Germinal center (tissue), 1 donor: Measurements from ENCODE around the gene HRCT1.
"Not testable (repeated sequence)": the region's sequence is repeated elsewhere in the genome, so short reads cannot be mapped to it uniquely, and the experiment has no call there.

ENCODE experiments used
- DNase-seq: peaks from one replicate; pipeline ENCODE4 v3.0.0; 2012; ENCODE audit warnings: mixed read lengths, low spot score

The HRCT1 gene

GRCh38 chr9:35905912-35906679, at the start of gene HRCT1:
HRCT1 (plus strand) TSS chr9:35906202; CDS start chr9:35906288, 86 bp downstream.
- no peak for DNase-seq

GRCh38 chr9:35856206-35856605, 49.8 kb upstream of the HRCT1 start:
- DNase-seq = no peak

- DNase-seq = no peak
Observed at GRCh38 chr9:35856882-35857281, 49.1 kb upstream of the HRCT1 start.

GRCh38 chr9:35858458-35858857, 47.5 kb upstream of the HRCT1 start:
- no peak for DNase-seq

GRCh38 chr9:35859310-35859989, 46.6 kb upstream of the HRCT1 start:
- no peak for DNase-seq

GRCh38 chr9:35859990-35860339, 46.0 kb upstream of the HRCT1 start:
- DNase-seq = no peak

- DNase-seq = no peak
Observed at GRCh38 chr9:35861161-35861897, 44.7 kb upstream of the HRCT1 start.

GRCh38 chr9:35862328-35862727, 43.7 kb upstream of the HRCT1 start:
- no peak for DNase-seq

GRCh38 chr9:35863583-35863982, 42.4 kb upstream of the HRCT1 start:
- no peak for DNase-seq

GRCh38 chr9:35864695-35865255, 41.2 kb upstream of the HRCT1 start:
- no peak for DNase-seq

GRCh38 chr9:35867538-35867937, 38.5 kb upstream of the HRCT1 start:
- DNase-seq = no peak

- no peak for DNase-seq
Observed at GRCh38 chr9:35868933-35869332, 37.1 kb upstream of the HRCT1 start.

GRCh38 chr9:35869621-35870216, 36.3 kb upstream of the HRCT1 start:
- DNase-seq = no peak

GRCh38 chr9:35870351-35870923, 35.6 kb upstream of the HRCT1 start, which contains the start of gene OR13J1:
OR13J1 (minus strand) TSS chr9:35870401; CDS start chr9:35870401, 0 bp downstream.
- DNase-seq = no peak

GRCh38 chr9:35871545-35871944, 34.5 kb upstream of the HRCT1 start:
- no peak for DNase-seq

GRCh38 chr9:35872505-35872904, 33.5 kb upstream of the HRCT1 start:
- DNase-seq = no peak

- peak; percentile 75 for DNase-seq
Observed at GRCh38 chr9:35882263-35882848, 23.6 kb upstream of the HRCT1 start.

- DNase-seq = no peak
Observed at GRCh38 chr9:35882996-35883395, 23.0 kb upstream of the HRCT1 start.

- DNase-seq = not testable (repeated sequence)
Observed at GRCh38 chr9:35884908-35885307, 21.1 kb upstream of the HRCT1 start.

- no peak for DNase-seq
Observed at GRCh38 chr9:35891646-35892045, 14.4 kb upstream of the HRCT1 start.

GRCh38 chr9:35892051-35892450, 14.0 kb upstream of the HRCT1 start:
- no peak for DNase-seq
